Measurements from ENCODE around the gene ABCC2.
"Not testable (repeated sequence)": the region's sequence is repeated elsewhere in the genome, so short reads cannot be mapped to it uniquely, and the experiment has no call there.

ABCC2 gene

GRCh38 chr10:99782447-99783286 is at the start of gene ABCC2:
Gene ABCC2 (plus strand): TSS chr10:99782640. CDS start chr10:99782845, 205 bp downstream.
- H3K9me3 ChIP-seq (ENCODE audit: control insufficient read depth, low read length), result peaks cover 2% of the 10 kb centered on the region
- H3K27me3 ChIP-seq (replicated peaks; ENCODE audit: control insufficient read depth, insufficient read depth, low read length), result no peaks in the 10 kb centered on the region
- H3K36me3 ChIP-seq (ENCODE audit: control insufficient read depth, insufficient read depth, low read length, severe bottlenecking), result no peaks in the 10 kb centered on the region
- DNase-seq (ENCODE audit: low read depth), result no peak
- peak within 1 kb of the TSS; percentile 98 for H3K9ac ChIP-seq (ENCODE audit: low read length)
- H3K4me1 ChIP-seq (ENCODE audit: control insufficient read depth, insufficient read depth, low read length), result peaks cover 78% of the 10 kb centered on the region
- H3K4me3 ChIP-seq (ENCODE audit: low read length), result peak within 1 kb of the TSS; percentile 54

GRCh38 chr10:99733366-99733765 is 49.1 kb upstream of the ABCC2 start:
- Histone ChIP-seq H3K4me3 (ENCODE audit: low read length) (peak overlapping the region; percentile 92), H3K36me3 (ENCODE audit: control insufficient read depth, insufficient read depth, low read length, severe bottlenecking) (peaks cover 23% of the 10 kb centered on the region), H3K27me3 (replicated peaks; ENCODE audit: control insufficient read depth, insufficient read depth, low read length) (no peaks in the 10 kb centered on the region), H3K9me3 (ENCODE audit: control insufficient read depth, low read length) (no peaks in the 10 kb centered on the region), H3K4me1 (ENCODE audit: control insufficient read depth, insufficient read depth, low read length) (peaks cover 58% of the 10 kb centered on the region), H3K9ac (ENCODE audit: low read length) (peak overlapping the region; percentile 100)
- DNase-seq (ENCODE audit: low read depth), result no peak

GRCh38 chr10:99734111-99734510 is 48.3 kb upstream of the ABCC2 start:
- not testable (repeated sequence) for H3K27me3 ChIP-seq (replicated peaks; ENCODE audit: control insufficient read depth, insufficient read depth, low read length); DNase-seq (ENCODE audit: low read depth); H3K9me3 ChIP-seq (ENCODE audit: control insufficient read depth, low read length)
- Histone ChIP-seq H3K4me1 (ENCODE audit: control insufficient read depth, insufficient read depth, low read length) (peaks cover 65% of the 10 kb centered on the region), H3K9ac (ENCODE audit: low read length) (peak overlapping the region; percentile 100), H3K4me3 (ENCODE audit: low read length) (peak overlapping the region; percentile 92), H3K36me3 (ENCODE audit: control insufficient read depth, insufficient read depth, low read length, severe bottlenecking) (peaks cover 30% of the 10 kb centered on the region)

- Histone ChIP-seq H3K4me1 (ENCODE audit: control insufficient read depth, insufficient read depth, low read length) (peaks cover 84% of the 10 kb centered on the region), H3K27me3 (replicated peaks; ENCODE audit: control insufficient read depth, insufficient read depth, low read length) (no peaks in the 10 kb centered on the region), H3K9me3 (ENCODE audit: control insufficient read depth, low read length) (peaks cover 11% of the 10 kb centered on the region), H3K9ac (ENCODE audit: low read length) (peak overlapping the region; percentile 94), H3K36me3 (ENCODE audit: control insufficient read depth, insufficient read depth, low read length, severe bottlenecking) (peaks cover 82% of the 10 kb centered on the region), H3K4me3 (ENCODE audit: low read length) (peak overlapping the region; percentile 62)
- no peak for DNase-seq (ENCODE audit: low read depth)
These were observed 42.2 kb upstream of the ABCC2 start for GRCh38 chr10:99740260-99740659.

DNA sequence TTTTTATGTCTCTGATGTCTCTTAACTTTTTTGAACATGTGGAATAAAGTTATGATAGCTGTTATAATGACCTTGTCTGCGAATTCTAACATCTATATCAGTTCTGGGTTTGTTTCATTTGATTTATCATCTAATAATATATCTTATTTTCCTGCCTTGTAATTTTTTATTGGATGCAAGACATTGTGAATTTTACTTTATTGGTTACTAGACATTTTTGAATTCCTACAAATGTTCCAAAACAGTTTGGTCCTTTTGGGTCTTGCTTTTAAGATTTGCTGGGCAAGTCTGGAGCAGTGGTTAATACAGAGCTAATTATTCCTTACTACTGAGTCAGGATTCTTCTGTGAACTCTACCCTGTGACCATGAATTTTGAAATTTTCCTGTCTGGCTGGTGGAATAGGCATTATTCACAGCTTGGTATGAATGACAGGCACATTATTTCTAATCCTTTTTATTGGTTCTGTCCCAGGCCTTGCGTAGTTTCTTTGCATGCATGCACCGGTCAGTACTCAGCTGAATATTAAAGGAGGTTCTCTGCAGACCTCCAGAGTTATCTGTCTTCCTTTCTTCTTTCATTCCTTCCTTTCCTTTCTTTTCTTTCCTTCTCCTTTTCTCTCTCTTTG is 41.4 kb upstream of the ABCC2 start:
- Histone ChIP-seq H3K9me3 (ENCODE audit: control insufficient read depth, low read length) (peaks cover 11% of the 10 kb centered on the region), H3K9ac (ENCODE audit: low read length) (peak overlapping the region; percentile 94), H3K4me3 (ENCODE audit: low read length) (peak overlapping the region; percentile 62), H3K4me1 (ENCODE audit: control insufficient read depth, insufficient read depth, low read length) (peaks cover 77% of the 10 kb centered on the region), H3K36me3 (ENCODE audit: control insufficient read depth, insufficient read depth, low read length, severe bottlenecking) (peaks cover 88% of the 10 kb centered on the region), H3K27me3 (replicated peaks; ENCODE audit: control insufficient read depth, insufficient read depth, low read length) (no peaks in the 10 kb centered on the region)
- DNase-seq (ENCODE audit: low read depth), result no peak

DNA sequence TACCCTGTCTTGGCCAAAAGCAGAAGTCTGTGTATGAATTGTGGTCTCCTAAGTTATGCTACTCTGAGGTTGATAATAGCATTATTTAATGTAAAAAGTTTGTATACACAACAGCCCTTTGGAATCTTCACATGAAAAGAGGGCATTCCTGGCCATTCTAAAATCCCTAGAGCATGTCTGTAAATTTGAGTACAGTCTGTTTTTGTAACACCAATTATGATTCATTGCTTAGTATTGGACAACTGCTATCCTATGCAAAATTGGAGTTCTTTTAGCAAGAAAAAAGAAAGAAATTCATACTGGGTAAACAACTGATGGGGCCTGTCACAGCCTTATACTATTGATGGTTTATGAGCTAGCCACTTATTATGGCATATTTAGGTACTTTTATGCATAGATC is 40.2 kb upstream of the ABCC2 start:
- peaks cover 70% of the 10 kb centered on the region for H3K4me1 ChIP-seq (ENCODE audit: control insufficient read depth, insufficient read depth, low read length)
- H3K9ac ChIP-seq (ENCODE audit: low read length), result peak overlapping the region; percentile 94
- H3K36me3 ChIP-seq (ENCODE audit: control insufficient read depth, insufficient read depth, low read length, severe bottlenecking), result peaks cover 88% of the 10 kb centered on the region
- H3K9me3 ChIP-seq (ENCODE audit: control insufficient read depth, low read length), result peaks cover 11% of the 10 kb centered on the region
- H3K27me3 ChIP-seq (replicated peaks; ENCODE audit: control insufficient read depth, insufficient read depth, low read length), result no peaks in the 10 kb centered on the region
- DNase-seq (ENCODE audit: low read depth), result peak; percentile 86
- H3K4me3 ChIP-seq (ENCODE audit: low read length), result peak overlapping the region; percentile 62

DNA sequence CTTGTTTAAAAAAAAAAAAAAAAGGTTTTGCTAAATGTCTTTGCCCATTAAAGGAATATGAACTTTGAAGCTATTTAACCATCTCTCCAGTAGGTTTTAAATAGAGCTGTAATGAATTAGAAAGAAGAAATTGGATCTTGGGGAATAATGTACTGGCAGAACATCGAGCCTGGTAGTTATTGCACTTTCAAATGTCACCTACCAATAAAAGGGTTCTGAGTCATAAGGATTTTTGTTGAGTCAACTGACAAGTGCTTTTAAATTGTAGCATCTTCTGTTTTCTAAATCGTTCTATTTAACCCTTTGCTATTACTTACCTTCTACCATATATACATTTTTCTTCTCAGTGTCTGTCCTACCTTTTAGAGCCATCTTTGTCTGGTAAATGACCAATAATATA is 39.7 kb upstream of the ABCC2 start:
- no peaks in the 10 kb centered on the region for H3K27me3 ChIP-seq (replicated peaks; ENCODE audit: control insufficient read depth, insufficient read depth, low read length)
- H3K4me1 ChIP-seq (ENCODE audit: control insufficient read depth, insufficient read depth, low read length), result peaks cover 66% of the 10 kb centered on the region
- peak overlapping the region; percentile 62 for H3K4me3 ChIP-seq (ENCODE audit: low read length)
- DNase-seq (ENCODE audit: low read depth), result peak; percentile 78
- H3K36me3 ChIP-seq (ENCODE audit: control insufficient read depth, insufficient read depth, low read length, severe bottlenecking), result peaks cover 88% of the 10 kb centered on the region
- H3K9me3 ChIP-seq (ENCODE audit: control insufficient read depth, low read length), result peaks cover 11% of the 10 kb centered on the region
- peak overlapping the region; percentile 94 for H3K9ac ChIP-seq (ENCODE audit: low read length)

- DNase-seq (ENCODE audit: low read depth), result no peak
These were observed 38.6 kb upstream of the ABCC2 start for GRCh38 chr10:99743841-99744240.

GRCh38 chr10:99746166-99746565 is 36.3 kb upstream of the ABCC2 start:
- H3K27me3 ChIP-seq (replicated peaks; ENCODE audit: control insufficient read depth, insufficient read depth, low read length); H3K4me3 ChIP-seq (ENCODE audit: low read length); H3K9me3 ChIP-seq (ENCODE audit: control insufficient read depth, low read length); DNase-seq (ENCODE audit: low read depth): not testable (repeated sequence)
- Histone ChIP-seq H3K36me3 (ENCODE audit: control insufficient read depth, insufficient read depth, low read length, severe bottlenecking) (peaks cover 92% of the 10 kb centered on the region), H3K4me1 (ENCODE audit: control insufficient read depth, insufficient read depth, low read length) (peaks cover 62% of the 10 kb centered on the region), H3K9ac (ENCODE audit: low read length) (peak overlapping the region; percentile 21)

More at GRCh38 chr10:99743841-99744240, 38.6 kb upstream of the ABCC2 start:
- Histone ChIP-seq H3K27me3 (replicated peaks; ENCODE audit: control insufficient read depth, insufficient read depth, low read length) (no peaks in the 10 kb centered on the region), H3K4me1 (ENCODE audit: control insufficient read depth, insufficient read depth, low read length) (peaks cover 68% of the 10 kb centered on the region), H3K9ac (ENCODE audit: low read length) (peak overlapping the region; percentile 94), H3K36me3 (ENCODE audit: control insufficient read depth, insufficient read depth, low read length, severe bottlenecking) (peaks cover 90% of the 10 kb centered on the region), H3K9me3 (ENCODE audit: control insufficient read depth, low read length) (peaks cover 11% of the 10 kb centered on the region), H3K4me3 (ENCODE audit: low read length) (peak overlapping the region; percentile 51)

- Histone ChIP-seq H3K36me3 (ENCODE audit: control insufficient read depth, insufficient read depth, low read length, severe bottlenecking) (peaks cover 100% of the 10 kb centered on the region), H3K4me1 (ENCODE audit: control insufficient read depth, insufficient read depth, low read length) (peaks cover 35% of the 10 kb centered on the region), H3K27me3 (replicated peaks; ENCODE audit: control insufficient read depth, insufficient read depth, low read length) (no peaks in the 10 kb centered on the region), H3K9me3 (ENCODE audit: control insufficient read depth, low read length) (no peaks in the 10 kb centered on the region), H3K4me3 (ENCODE audit: low read length) (no peak overlapping the region), H3K9ac (ENCODE audit: low read length) (peak overlapping the region; percentile 54)
- DNase-seq (ENCODE audit: low read depth), result no peak
These were observed 33.5 kb upstream of the ABCC2 start for GRCh38 chr10:99748823-99749451.

DNA sequence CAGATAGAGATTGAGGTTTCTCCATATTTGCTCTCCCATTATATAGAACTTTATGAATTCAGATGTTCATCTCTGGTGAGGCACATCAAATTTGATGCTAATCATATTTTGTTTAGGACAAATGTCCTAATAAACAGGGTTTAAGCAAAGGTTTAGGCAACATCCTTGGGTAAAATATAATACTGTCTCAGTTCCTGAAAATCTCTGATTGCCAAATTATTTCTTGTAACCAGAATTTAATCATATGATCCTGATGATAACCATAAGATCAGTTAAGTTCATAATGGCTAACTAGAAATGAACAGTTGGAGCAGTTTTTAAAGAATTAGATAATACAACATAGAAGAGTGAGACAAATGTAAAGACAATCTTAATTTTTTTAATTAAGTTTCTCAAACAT is 31.8 kb upstream of the ABCC2 start:
- H3K4me1 ChIP-seq (ENCODE audit: control insufficient read depth, insufficient read depth, low read length), result peaks cover 41% of the 10 kb centered on the region
- H3K36me3 ChIP-seq (ENCODE audit: control insufficient read depth, insufficient read depth, low read length, severe bottlenecking), result peaks cover 100% of the 10 kb centered on the region
- H3K9ac ChIP-seq (ENCODE audit: low read length), result no peak overlapping the region
- H3K4me3 ChIP-seq (ENCODE audit: low read length), result no peak overlapping the region
- DNase-seq (ENCODE audit: low read depth), result no peak
- no peaks in the 10 kb centered on the region for H3K27me3 ChIP-seq (replicated peaks; ENCODE audit: control insufficient read depth, insufficient read depth, low read length)
- no peaks in the 10 kb centered on the region for H3K9me3 ChIP-seq (ENCODE audit: control insufficient read depth, low read length)

Data from adipocyte (in vitro differentiated cells).